Suprapubic skin (tissue), 3 donors: ENCODE results near the gene ISYNA1.

Experiments
- EP300 ChIP-seq: sonication (generic); formaldehyde crosslinking; IDR thresholded peaks from one replicate; pipeline ENCODE4 v1.6.1; 2017; ENCODE audit warnings: antibody characterized with exemption
- POLR2A ChIP-seq, 2 donors: fragments of 450-650 bp; IDR thresholded peaks; one replicate each; pipeline ENCODE4 v1.6.1; 2017; ENCODE audit warnings: antibody characterized with exemption in 2 of 2, mild to moderate bottlenecking in 2 of 2, moderate library complexity in 2 of 2
- TF ChIP-seq, protein P1 (sequence below), 2 donors: fragments of 200-600 bp in 1 of 2; fragments of 450-650 bp in 1 of 2; sonication (generic) in 1 of 2; IDR thresholded peaks; one replicate each; pipeline ENCODE4 v1.5.1; 2016 to 2019; ENCODE audit warnings: antibody characterized with exemption in 2 of 2, mild to moderate bottlenecking in 1 of 2, moderate library complexity in 1 of 2

DNA sequence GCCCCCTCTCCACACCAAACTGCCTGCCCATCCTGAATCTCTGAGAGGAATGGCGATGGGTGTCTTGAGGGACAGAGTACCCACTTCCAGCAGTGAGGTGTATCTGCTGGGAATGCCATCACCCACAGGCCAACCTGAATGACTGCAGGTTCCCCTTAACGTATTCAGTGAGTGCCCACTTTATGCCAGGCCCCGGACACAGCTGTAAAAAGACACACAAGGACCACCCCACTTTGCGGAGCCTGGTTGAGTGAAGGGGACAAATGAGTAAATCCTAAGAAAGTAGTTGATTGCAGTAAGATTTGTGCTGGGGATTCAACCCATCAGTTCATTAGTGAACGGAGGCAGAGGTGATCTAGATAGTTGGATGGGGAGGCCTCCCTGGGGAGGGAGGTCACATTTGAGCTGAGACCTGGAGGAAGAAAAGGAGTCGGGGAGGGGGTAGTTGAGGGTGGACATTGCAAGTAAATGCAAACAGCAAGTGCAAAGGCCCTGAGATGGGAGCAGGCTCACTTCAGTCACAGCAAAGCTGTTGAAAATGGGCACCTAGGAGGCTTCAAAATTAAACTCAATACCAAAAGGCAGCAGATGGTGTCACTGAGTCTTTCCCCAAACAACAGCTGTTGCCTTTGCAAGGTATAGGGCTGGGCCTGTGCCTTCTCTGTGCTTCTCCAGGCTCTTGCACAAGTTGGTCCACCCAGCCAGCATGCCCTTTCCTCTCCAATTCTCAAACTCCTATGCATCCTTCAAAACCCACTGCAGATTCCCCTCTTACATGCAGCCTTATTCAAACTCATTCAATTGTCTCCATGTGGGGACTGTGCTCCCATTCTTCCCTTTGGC lies 47.6 kb downstream of the ISYNA1 start:
- TF ChIP-seq, protein P1, sequence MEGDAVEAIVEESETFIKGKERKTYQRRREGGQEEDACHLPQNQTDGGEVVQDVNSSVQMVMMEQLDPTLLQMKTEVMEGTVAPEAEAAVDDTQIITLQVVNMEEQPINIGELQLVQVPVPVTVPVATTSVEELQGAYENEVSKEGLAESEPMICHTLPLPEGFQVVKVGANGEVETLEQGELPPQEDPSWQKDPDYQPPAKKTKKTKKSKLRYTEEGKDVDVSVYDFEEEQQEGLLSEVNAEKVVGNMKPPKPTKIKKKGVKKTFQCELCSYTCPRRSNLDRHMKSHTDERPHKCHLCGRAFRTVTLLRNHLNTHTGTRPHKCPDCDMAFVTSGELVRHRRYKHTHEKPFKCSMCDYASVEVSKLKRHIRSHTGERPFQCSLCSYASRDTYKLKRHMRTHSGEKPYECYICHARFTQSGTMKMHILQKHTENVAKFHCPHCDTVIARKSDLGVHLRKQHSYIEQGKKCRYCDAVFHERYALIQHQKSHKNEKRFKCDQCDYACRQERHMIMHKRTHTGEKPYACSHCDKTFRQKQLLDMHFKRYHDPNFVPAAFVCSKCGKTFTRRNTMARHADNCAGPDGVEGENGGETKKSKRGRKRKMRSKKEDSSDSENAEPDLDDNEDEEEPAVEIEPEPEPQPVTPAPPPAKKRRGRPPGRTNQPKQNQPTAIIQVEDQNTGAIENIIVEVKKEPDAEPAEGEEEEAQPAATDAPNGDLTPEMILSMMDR (IDR thresholded peaks at IDR 0.05), result no peak
- TF ChIP-seq POLR2A (IDR thresholded peaks at IDR 0.05), result no peak
- TF ChIP-seq EP300, result no peak
